Adipocyte (in vitro differentiated cells): Measurements from ENCODE around the gene AP1S2.
A peak's percentile ranks its signal among the peaks of the same experiment; 100 is the strongest.

Experiments
- DNase-seq: peaks from one replicate; pipeline ENCODE4 v3.0.0-alpha.2; 2015; ENCODE audit warnings: low read depth
- H3K27me3 ChIP-seq: replicated peaks from 2 replicates; pipeline ENCODE4 v1.7.0; 2013; ENCODE audit warnings: mild to moderate bottlenecking, low read length, moderate library complexity; ENCODE audit not compliant: control insufficient read depth, insufficient read depth
- H3K36me3 ChIP-seq: 2 replicates; pipeline ENCODE4 v1.7.0; 2013; ENCODE audit warnings: low read length, mild to moderate bottlenecking, moderate library complexity; ENCODE audit not compliant: control insufficient read depth, insufficient read depth, severe bottlenecking
- H3K4me1 ChIP-seq: 2 replicates; pipeline ENCODE4 v1.7.0; 2013; ENCODE audit warnings: mild to moderate bottlenecking, low read length, moderate library complexity; ENCODE audit not compliant: control insufficient read depth, insufficient read depth
- H3K4me3 ChIP-seq: 2 replicates; pipeline ENCODE4 v1.7.0; 2013; ENCODE audit warnings: mild to moderate bottlenecking, low read length, moderate library complexity
- H3K9ac ChIP-seq: 2 replicates; pipeline ENCODE4 v1.7.0; 2013; ENCODE audit warnings: mild to moderate bottlenecking, low read length, moderate library complexity
- H3K9me3 ChIP-seq: 2 replicates; pipeline ENCODE4 v1.7.0; 2013; ENCODE audit warnings: mild to moderate bottlenecking, low read length, moderate library complexity; ENCODE audit not compliant: control insufficient read depth

AP1S2 gene

DNA sequence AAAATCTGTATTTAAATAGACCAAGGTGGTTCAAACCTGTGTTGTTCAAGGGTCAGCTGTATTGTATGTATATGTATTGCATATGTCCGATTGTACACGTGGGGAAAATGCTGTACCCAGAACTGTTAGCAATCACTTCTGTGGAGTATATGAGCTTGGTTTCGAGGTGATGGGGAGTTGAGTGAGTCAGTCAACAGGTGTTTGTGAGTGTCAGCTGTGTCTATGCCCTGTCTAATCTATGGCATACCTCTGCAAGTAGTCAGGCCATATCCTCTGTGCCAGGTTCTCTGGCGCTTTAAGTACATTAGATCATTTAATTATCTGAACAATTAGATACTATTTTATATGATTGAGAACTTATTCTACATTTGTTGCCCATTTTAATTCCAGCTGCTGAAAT is 56.9 kb downstream of the AP1S2 start:
- Histone ChIP-seq H3K4me3 (no peak overlapping the region), H3K36me3 (peaks cover 35% of the 10 kb centered on the region), H3K27me3 (no peaks in the 10 kb centered on the region), H3K4me1 (no peaks in the 10 kb centered on the region), H3K9ac (no peak overlapping the region), H3K9me3 (no peaks in the 10 kb centered on the region)
- no peak for DNase-seq

DNA sequence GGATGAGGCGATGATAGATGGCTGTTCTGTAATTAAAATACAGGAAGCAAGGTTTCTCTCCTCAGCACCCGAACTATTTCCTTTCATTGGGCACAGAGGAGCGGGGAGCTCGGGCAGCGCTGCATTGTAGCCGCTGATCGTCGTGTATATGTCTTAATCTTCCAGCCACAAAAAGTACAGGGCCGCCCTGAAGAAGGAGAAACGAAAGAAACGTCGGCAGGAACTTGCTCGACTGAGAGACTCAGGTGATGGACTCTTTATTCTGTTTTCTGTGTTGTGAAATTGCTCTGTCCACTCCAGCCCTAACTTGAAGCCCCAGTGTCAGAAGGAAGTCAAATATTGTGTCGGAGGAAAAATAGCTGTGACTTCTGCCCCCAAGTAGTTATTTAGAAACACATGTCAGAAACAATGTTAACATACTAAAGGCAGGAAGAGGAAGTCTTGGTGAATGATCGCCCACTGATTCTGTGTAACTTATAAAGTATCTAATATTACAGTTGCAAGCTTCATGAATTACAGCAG is 63.8 kb downstream of the AP1S2 start:
- Histone ChIP-seq H3K4me3 (peak overlapping the region; percentile 93), H3K4me1 (peaks cover 3% of the 10 kb centered on the region), H3K9ac (peak overlapping the region; percentile 89), H3K9me3 (no peaks in the 10 kb centered on the region), H3K27me3 (no peaks in the 10 kb centered on the region), H3K36me3 (peaks cover 12% of the 10 kb centered on the region)
- no peak for DNase-seq

DNA sequence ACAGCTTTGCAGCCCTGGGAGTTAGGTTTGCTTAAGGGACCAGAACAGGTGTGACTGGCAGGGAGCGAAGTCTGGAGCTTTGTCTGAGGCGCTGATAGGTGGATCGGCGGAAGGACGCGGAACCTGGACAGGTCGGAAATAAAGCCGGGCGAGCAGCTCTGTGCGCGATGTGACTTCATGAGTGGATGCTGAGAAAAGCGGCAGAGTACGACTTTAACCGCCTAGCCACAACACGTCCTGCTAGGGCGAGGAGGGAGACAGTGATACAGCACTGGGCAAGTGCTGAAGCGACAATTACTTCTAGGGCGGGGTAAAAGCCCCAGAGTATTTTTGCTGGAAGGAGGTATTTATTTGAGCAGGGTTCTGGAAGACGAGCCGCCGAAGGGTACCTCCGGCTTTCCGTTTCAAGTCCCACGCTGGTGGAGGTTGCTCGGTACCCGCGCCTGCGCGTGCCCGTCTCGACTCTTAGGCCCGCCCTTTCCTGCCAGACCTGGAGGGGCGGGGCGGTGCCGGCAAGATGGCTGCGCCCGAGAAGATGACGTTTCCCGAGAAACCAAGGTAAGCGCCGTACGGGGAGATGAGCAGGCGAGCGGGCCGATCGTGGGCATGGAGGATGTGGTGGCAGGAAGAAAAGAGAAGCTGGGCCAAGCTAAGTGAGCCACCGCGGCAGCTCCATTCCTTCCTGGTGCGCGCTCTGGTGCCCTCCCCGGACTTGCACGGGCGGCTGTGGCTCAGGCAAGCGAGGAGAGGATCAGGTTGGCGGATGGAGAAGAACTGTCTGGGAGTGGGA is 64.4 kb downstream of the AP1S2 start, which contains the start of gene ZRSR2:
TSS of gene ZRSR2 (plus strand) at position 506 of the 790 bp plus-strand sequence. CDS start at position 518, 12 bp downstream.
- Histone ChIP-seq H3K4me1 (peaks cover 3% of the 10 kb centered on the region), H3K27me3 (no peaks in the 10 kb centered on the region), H3K4me3 (peak within 1 kb of the TSS; percentile 93), H3K36me3 (peaks cover 10% of the 10 kb centered on the region), H3K9me3 (no peaks in the 10 kb centered on the region), H3K9ac (peak within 1 kb of the TSS; percentile 89)
- peak; percentile 93 for DNase-seq

DNA sequence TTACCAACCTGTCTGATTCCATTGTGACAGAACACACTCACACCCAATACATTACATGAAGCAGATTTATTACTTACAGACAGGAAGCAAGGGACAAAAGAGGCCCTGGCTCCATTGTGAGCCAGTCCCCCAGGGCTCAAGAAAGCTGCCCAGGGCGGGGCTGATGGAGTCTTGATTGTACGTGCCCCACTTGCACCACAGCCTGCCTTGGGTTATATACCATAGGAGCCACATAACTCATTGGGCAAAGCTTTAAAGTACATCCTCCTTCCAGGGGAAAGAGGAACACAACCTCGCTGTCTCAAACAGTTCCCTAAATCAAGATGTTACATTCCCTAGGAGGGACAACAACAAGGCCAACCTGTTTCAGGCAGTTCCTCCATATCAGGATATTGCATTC is 67.7 kb downstream of the AP1S2 start:
- peaks cover 3% of the 10 kb centered on the region for H3K4me1 ChIP-seq
- H3K36me3 ChIP-seq = peaks cover 29% of the 10 kb centered on the region
- H3K9me3 ChIP-seq = no peaks in the 10 kb centered on the region
- H3K9ac ChIP-seq = no peak overlapping the region
- no peak overlapping the region for H3K4me3 ChIP-seq
- no peaks in the 10 kb centered on the region for H3K27me3 ChIP-seq
- DNase-seq = no peak

DNA sequence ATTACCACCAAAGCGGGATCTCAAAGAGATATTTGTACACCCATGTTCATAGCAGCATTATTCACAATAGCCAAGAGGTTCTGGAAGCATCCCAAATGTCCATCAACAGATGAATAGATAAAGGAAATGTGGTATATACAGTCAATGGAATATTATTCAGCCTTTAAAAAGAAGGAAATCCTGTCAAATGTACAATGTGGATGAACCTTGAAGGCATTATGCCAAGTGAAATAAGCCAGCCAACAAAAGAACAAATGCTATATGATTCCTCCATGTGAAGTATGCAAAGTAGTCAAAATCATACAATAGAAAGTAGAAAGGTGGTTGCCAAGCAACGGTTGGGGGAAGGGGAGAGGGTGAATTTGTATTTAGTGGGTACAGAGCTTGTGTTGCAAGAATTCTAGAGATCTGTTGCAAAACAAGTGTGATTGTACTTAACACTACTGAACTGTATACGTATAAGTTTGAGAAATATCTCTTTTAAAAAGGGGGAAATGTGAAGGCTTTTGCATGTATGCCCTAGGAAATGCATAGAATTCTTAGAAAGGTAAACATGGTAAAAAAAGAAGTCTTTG is 69.3 kb downstream of the AP1S2 start:
- no peak overlapping the region for H3K4me3 ChIP-seq
- no peaks in the 10 kb centered on the region for H3K27me3 ChIP-seq
- no peaks in the 10 kb centered on the region for H3K9me3 ChIP-seq
- peaks cover 44% of the 10 kb centered on the region for H3K36me3 ChIP-seq
- H3K4me1 ChIP-seq = no peaks in the 10 kb centered on the region
- no peak overlapping the region for H3K9ac ChIP-seq
- no peak for DNase-seq

DNA sequence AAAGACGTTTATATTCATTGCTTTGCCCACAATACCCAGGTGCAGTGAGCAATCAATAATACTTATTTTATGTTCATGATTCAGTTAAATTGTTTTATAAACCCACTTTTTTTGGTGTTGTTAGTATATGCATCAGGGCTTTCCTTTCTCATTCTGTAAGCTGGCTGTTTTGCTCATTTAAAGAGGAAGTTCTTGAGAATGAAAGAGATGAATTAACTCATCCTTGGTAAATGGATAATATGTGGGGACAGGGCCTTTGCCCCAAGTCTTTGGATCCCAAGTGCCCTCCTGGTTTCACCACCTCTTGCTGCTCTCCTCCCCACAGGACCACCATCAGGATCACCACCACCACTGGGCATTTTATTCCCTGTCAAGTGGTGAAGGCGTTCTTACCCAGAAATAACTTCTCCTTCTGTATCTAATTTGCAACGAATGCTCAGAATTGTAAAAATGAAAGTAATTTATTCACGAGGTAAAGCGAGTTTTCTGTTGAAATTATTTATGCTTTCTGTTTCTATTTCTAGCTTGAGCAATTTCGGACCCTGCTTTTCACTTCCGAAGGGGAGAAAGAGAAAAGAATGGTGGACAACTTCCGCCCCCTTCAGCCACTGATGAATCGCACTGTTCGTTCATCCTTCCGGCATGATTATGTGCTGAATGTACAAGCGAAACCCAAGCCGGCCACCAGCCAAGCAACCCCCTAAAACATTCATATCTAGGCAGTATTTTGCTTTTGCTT is 72.5 kb downstream of the AP1S2 start:
- H3K4me3 ChIP-seq = no peak overlapping the region
- H3K27me3 ChIP-seq = no peaks in the 10 kb centered on the region
- no peak overlapping the region for H3K9ac ChIP-seq
- no peak for DNase-seq
- peaks cover 69% of the 10 kb centered on the region for H3K36me3 ChIP-seq
- H3K4me1 ChIP-seq = no peaks in the 10 kb centered on the region
- no peaks in the 10 kb centered on the region for H3K9me3 ChIP-seq
